CD4-positive, alpha-beta T cell (primary cell): ENCODE results near the gene RGS2. TPM values are rescaled to one million over a fixed set of nuclear protein-coding genes. Genes with fewer than 3 reads are reported as not detected.

Experiments used
- ATAC-seq: fragments of 200-7000 bp; cut with Tn5 transposase; one replicate; pipeline ENCODE4 v1.10.0; 2022; ENCODE audit warnings: mild to moderate bottlenecking; ENCODE audit not compliant: poor library complexity
- CTCF ChIA-PET: fragments of 350-600 bp; sonication (Branson Sonifier 250); formaldehyde crosslinking; loops from one replicate; lab custom pipeline; 2021; ENCODE audit warnings: antibody characterized with exemption, inconsistent platforms; lab: Charles Lee
- POLR2A ChIA-PET: fragments of 350-600 bp; sonication (Branson Sonifier 250); formaldehyde crosslinking; loops from one replicate; lab custom pipeline; 2021; ENCODE audit warnings: antibody characterized with exemption, inconsistent platforms; lab: Charles Lee
- DNase-seq, 14 experiments: peaks; one replicate each; pipeline ENCODE4 v3.0.0-alpha.2; 2013 to 2020; ENCODE audit warnings: mixed read lengths in 2 of 14
- H3K27ac ChIP-seq, 2 donors: one replicate each; pipeline versions ENCODE4 v1.5.1 to v1.7.0; 2013; ENCODE audit warnings: low read length in 2 of 2, low read depth in 1 of 2, mild to moderate bottlenecking in 1 of 2
- H3K27me3 ChIP-seq, 2 experiments: 1 replicate in 1 of 2; 2 replicates in 1 of 2; pipeline versions ENCODE4 v1.6.1 to v1.7.0; 2013; ENCODE audit warnings: low read length in 2 of 2, control low read depth in 1 of 2, mild to moderate bottlenecking in 1 of 2, moderate library complexity in 1 of 2; ENCODE audit not compliant: insufficient read depth in 2 of 2, control insufficient read depth in 1 of 2
- H3K36me3 ChIP-seq: one replicate; pipeline ENCODE4 v1.6.1; 2013; ENCODE audit warnings: low read length, control low read depth; ENCODE audit not compliant: insufficient read depth
- H3K4me1 ChIP-seq: one replicate; pipeline ENCODE4 v1.6.1; 2013; ENCODE audit warnings: low read length, control low read depth; ENCODE audit not compliant: insufficient read depth
- H3K4me3 ChIP-seq: one replicate; pipeline ENCODE4 v1.5.1; 2013; ENCODE audit warnings: mild to moderate bottlenecking, low read length, moderate library complexity
- H3K9me3 ChIP-seq, 2 experiments: 1 replicate in 1 of 2; 2 replicates in 1 of 2; pipeline versions ENCODE4 v1.6.1 to v1.7.0; 2013; ENCODE audit warnings: low read length in 2 of 2, mild to moderate bottlenecking in 2 of 2, control low read depth in 1 of 2, moderate library complexity in 1 of 2; ENCODE audit not compliant: control insufficient read depth in 1 of 2, insufficient read depth in 1 of 2
- H3K27ac Mint-ChIP-seq: one replicate; pipeline ENCODE4 v1.8.0; 2020; ENCODE audit warnings: mixed read lengths
- H3K27me3 Mint-ChIP-seq: one replicate; pipeline ENCODE4 v1.8.0; 2021; ENCODE audit warnings: mixed read lengths
- H3K36me3 Mint-ChIP-seq: one replicate; pipeline ENCODE4 v1.8.0; 2021; ENCODE audit warnings: low read depth, mixed read lengths
- H3K4me1 Mint-ChIP-seq: one replicate; pipeline ENCODE4 v1.8.0; 2021; ENCODE audit warnings: low read depth, mixed read lengths
- H3K4me3 Mint-ChIP-seq: one replicate; pipeline ENCODE4 v1.8.0; 2020; ENCODE audit warnings: mild to moderate bottlenecking, mixed read lengths
- H3K9me3 Mint-ChIP-seq: one replicate; pipeline ENCODE4 v1.8.0; 2020; ENCODE audit warnings: mixed read lengths
- CTCF ChIP-seq: fragments of 200-600 bp; IDR thresholded peaks from one replicate; pipeline ENCODE4 v1.8.0; 2022; ENCODE audit warnings: antibody characterized with exemption, mild to moderate bottlenecking
- intact Hi-C, 2 experiments: fragments of 100-400 bp; cut with DNase I in 1 of 2; cut with micrococcal nuclease in 1 of 2; formaldehyde crosslinking; loops; one replicate each; pipeline versions ENCODE4 v1.15.1 to v1.9.0; 2023 to 2025; cut with DNase I, micrococcal nuclease
- total RNA-seq, 174 experiments: library from RNA in 2 of 174; stranded (reverse) in 2 of 174; gene quantifications; one replicate each; pipeline ENCODE4 v1.2.3 and lab custom pipeline; 2021 to 2026

The RGS2 gene
- total RNA-seq, 2 experiments from 2014 or later: 142 to 155 TPM

GRCh38 chr1:192849011-192849410 lies 40.2 kb downstream of the RGS2 start:
- Histone ChIP-seq H3K4me1 (no peaks in the 10 kb centered on the region), H3K9me3 (no peaks in the 10 kb centered on the region), H3K27me3 (no peaks in the 10 kb centered on the region), H3K27ac (no peak overlapping the region), H3K36me3 (no peaks in the 10 kb centered on the region), H3K4me3 (no peak overlapping the region)
- no peak for ATAC-seq
- CTCF ChIA-PET: interaction anchor here (0.7 kb wide), 1 partner anchor 242 kb away, joined by 4 read pairs; no protein-coding TSS in a partner anchor
- no peaks in the 10 kb centered on the region for H3K4me1 Mint-ChIP-seq
- H3K27me3 Mint-ChIP-seq: no peaks in the 10 kb centered on the region
- no peaks in the 10 kb centered on the region for H3K9me3 Mint-ChIP-seq
- intact Hi-C loops: no loop called here
- no peak for DNase-seq
- POLR2A ChIA-PET: no interaction called here
- no peak overlapping the region for H3K27ac Mint-ChIP-seq
- no peak overlapping the region for H3K4me3 Mint-ChIP-seq
- no peaks in the 10 kb centered on the region for H3K36me3 Mint-ChIP-seq
- TF ChIP-seq CTCF: no peak

GRCh38 chr1:192849442-192849841 lies 40.6 kb downstream of the RGS2 start:
- H3K36me3 Mint-ChIP-seq: no peaks in the 10 kb centered on the region
- intact Hi-C loops: no loop called here
- H3K36me3 ChIP-seq: no peaks in the 10 kb centered on the region
- H3K27ac Mint-ChIP-seq: no peak overlapping the region
- no peak for TF ChIP-seq CTCF
- no peak overlapping the region for H3K4me3 ChIP-seq
- no peaks in the 10 kb centered on the region for H3K9me3 ChIP-seq
- no peak for DNase-seq
- no peaks in the 10 kb centered on the region for H3K4me1 Mint-ChIP-seq
- H3K4me3 Mint-ChIP-seq: no peak overlapping the region
- ATAC-seq: no peak
- ChIA-PET CTCF (no interaction called here), POLR2A (no interaction called here)
- no peak overlapping the region for H3K27ac ChIP-seq
- H3K4me1 ChIP-seq: no peaks in the 10 kb centered on the region
- H3K27me3 Mint-ChIP-seq: no peaks in the 10 kb centered on the region
- no peaks in the 10 kb centered on the region for H3K27me3 ChIP-seq
- H3K9me3 Mint-ChIP-seq: no peaks in the 10 kb centered on the region

DNA sequence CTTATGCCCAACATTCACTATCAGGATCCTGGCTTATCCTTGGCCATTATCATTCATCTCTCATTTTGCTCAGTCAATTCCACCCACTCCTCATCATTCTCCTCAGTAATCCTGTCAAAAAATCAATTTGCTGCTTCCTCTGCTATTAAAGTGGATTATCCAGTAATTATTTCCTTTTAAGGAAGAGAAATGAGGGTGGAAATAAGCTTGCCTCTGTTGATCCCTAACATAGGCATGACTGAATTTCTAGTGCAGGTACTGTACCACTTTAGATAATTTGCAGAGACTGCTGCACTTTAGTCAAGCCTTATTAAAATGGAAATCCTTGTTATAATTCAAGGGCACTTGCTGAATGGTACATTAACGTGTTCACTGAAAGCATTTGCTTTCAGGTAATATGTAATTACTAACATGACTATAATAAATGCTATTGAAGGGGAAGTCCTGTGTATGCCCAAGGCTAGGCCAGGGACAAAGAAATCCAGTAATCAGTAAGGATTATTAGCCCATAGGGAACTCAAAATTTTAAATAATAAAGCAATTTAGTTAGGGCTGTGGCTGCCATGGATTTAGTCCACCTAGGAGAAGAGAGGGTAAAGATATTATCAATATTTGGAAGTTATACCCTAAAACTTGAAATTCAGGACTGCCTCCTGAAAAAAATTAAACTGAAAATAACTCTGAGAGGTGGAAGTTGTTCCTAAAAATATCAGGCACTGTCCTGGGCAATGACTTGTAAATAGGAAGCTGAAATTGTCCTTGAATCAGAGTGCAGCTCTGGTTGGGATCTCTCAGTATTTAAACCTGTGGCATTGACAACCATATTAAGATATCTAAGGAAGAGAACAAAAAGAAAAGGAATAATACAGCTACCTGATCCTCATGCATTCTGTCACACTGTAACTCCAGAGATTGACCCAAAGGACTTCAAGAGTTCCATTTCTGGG lies 43.4 kb downstream of the RGS2 start:
- ChIA-PET POLR2A (no interaction called here), CTCF (no interaction called here)
- no peaks in the 10 kb centered on the region for H3K4me1 Mint-ChIP-seq
- ATAC-seq: no peak
- TF ChIP-seq CTCF: no peak
- DNase-seq: no peak
- Histone ChIP-seq H3K27ac (no peak overlapping the region), H3K27me3 (no peaks in the 10 kb centered on the region), H3K9me3 (no peaks in the 10 kb centered on the region), H3K36me3 (no peaks in the 10 kb centered on the region), H3K4me3 (no peak overlapping the region), H3K4me1 (no peaks in the 10 kb centered on the region)
- no peaks in the 10 kb centered on the region for H3K36me3 Mint-ChIP-seq
- intact Hi-C loops: no loop called here
- no peaks in the 10 kb centered on the region for H3K27me3 Mint-ChIP-seq
- no peaks in the 10 kb centered on the region for H3K9me3 Mint-ChIP-seq
- H3K27ac Mint-ChIP-seq: no peak overlapping the region
- no peak overlapping the region for H3K4me3 Mint-ChIP-seq
